Measurements from ENCODE around the gene VMO1. TPM values are rescaled to one million over a fixed set of nuclear protein-coding genes. Genes with fewer than 3 reads are reported as not detected.

Gene VMO1
- total RNA-seq, 1 experiment from 2014 or later: 1.2 TPM

DNA sequence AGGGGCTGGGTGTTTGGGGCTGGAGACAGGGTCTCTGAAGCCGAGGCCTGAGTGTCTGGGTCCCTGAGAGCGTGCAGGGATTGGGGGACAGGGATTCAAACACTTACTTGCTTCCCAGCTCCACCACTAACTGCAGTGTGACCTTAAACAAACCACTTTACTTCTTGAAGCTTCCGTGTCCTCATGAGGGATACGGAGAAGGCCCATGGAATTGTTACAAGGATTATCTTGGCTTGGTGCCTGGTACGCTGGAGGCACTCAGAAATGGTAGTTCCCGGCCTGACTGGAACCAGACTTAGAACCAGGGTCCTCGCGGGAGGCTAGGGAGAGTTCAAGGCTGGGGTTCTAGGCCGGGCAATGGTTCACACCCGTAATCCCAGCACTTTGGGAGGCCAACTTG is 43.5 kb downstream of the VMO1 start:
- Mint-ChIP-seq H3K9me3 (no peaks in the 10 kb centered on the region), H3K4me3 (no peak overlapping the region), H3K27ac (no peak overlapping the region), H3K4me1 (peaks cover 29% of the 10 kb centered on the region), H3K36me3 (no peaks in the 10 kb centered on the region), H3K27me3 (ENCODE audit: low read depth) (peaks cover 66% of the 10 kb centered on the region)
- TF ChIP-seq ESRRA (CRISPR knock-in tag; IDR thresholded peaks at IDR 0.05; ENCODE audit: borderline replicate concordance) (no peak), ERG (CRISPR knock-in tag; IDR thresholded peaks at IDR 0.05) (no peak), ATF1 (CRISPR knock-in tag; IDR thresholded peaks at IDR 0.05) (no peak), JUN (CRISPR knock-in tag; IDR thresholded peaks at IDR 0.05) (no peak), SMAD3 (CRISPR knock-in tag; IDR thresholded peaks at IDR 0.05; ENCODE audit: borderline replicate concordance) (no peak), RORB (CRISPR knock-in tag; IDR thresholded peaks at IDR 0.05) (no peak), ZNF121 (CRISPR knock-in tag; IDR thresholded peaks at IDR 0.05) (no peak), CREB1 (CRISPR knock-in tag; IDR thresholded peaks at IDR 0.05) (no peak), RELA (CRISPR knock-in tag; IDR thresholded peaks at IDR 0.05; ENCODE audit: borderline replicate concordance) (no peak), ZNF423 (CRISPR knock-in tag; IDR thresholded peaks at IDR 0.05) (no peak), AFF4 (CRISPR knock-in tag; IDR thresholded peaks at IDR 0.05; ENCODE audit: borderline replicate concordance) (no peak), GRHL2 (CRISPR knock-in tag; IDR thresholded peaks at IDR 0.05; ENCODE audit: insufficient replicate concordance, severe bottlenecking) (no peak)
- TF ChIP-seq, protein P1, sequence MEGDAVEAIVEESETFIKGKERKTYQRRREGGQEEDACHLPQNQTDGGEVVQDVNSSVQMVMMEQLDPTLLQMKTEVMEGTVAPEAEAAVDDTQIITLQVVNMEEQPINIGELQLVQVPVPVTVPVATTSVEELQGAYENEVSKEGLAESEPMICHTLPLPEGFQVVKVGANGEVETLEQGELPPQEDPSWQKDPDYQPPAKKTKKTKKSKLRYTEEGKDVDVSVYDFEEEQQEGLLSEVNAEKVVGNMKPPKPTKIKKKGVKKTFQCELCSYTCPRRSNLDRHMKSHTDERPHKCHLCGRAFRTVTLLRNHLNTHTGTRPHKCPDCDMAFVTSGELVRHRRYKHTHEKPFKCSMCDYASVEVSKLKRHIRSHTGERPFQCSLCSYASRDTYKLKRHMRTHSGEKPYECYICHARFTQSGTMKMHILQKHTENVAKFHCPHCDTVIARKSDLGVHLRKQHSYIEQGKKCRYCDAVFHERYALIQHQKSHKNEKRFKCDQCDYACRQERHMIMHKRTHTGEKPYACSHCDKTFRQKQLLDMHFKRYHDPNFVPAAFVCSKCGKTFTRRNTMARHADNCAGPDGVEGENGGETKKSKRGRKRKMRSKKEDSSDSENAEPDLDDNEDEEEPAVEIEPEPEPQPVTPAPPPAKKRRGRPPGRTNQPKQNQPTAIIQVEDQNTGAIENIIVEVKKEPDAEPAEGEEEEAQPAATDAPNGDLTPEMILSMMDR (IDR thresholded peaks at IDR 0.05): no peak
- TF ChIP-seq, protein P2, sequence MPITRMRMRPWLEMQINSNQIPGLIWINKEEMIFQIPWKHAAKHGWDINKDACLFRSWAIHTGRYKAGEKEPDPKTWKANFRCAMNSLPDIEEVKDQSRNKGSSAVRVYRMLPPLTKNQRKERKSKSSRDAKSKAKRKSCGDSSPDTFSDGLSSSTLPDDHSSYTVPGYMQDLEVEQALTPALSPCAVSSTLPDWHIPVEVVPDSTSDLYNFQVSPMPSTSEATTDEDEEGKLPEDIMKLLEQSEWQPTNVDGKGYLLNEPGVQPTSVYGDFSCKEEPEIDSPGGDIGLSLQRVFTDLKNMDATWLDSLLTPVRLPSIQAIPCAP (CRISPR knock-in tag; IDR thresholded peaks at IDR 0.05): no peak
- TF ChIP-seq, protein P3, sequence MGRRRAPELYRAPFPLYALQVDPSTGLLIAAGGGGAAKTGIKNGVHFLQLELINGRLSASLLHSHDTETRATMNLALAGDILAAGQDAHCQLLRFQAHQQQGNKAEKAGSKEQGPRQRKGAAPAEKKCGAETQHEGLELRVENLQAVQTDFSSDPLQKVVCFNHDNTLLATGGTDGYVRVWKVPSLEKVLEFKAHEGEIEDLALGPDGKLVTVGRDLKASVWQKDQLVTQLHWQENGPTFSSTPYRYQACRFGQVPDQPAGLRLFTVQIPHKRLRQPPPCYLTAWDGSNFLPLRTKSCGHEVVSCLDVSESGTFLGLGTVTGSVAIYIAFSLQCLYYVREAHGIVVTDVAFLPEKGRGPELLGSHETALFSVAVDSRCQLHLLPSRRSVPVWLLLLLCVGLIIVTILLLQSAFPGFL (CRISPR knock-in tag; IDR thresholded peaks at IDR 0.05; ENCODE audit: borderline replicate concordance): no peak
- ChIA-PET CTCF (interaction anchor here (1.4 kb wide), 1 partner anchor 46 kb away, joined by 3 read pairs; the partner anchor contains the start of gene GLTPD2), POLR2A (no interaction called here)
- DNase-seq (ENCODE audit: low spot score) (no peak), ATAC-seq (no peak)

GRCh38 chr17:4742133-4742532 is 44.0 kb downstream of the VMO1 start:
- no peak overlapping the region for H3K4me3 Mint-ChIP-seq
- CTCF ChIA-PET: interaction anchor here (1.4 kb wide), 1 partner anchor 47 kb away, joined by 3 read pairs; the partner anchor contains the start of gene GLTPD2
- TF ChIP-seq, protein P1 (IDR thresholded peaks at IDR 0.05): no peak
- TF ChIP-seq SMAD4 (CRISPR knock-in tag; IDR thresholded peaks at IDR 0.05) (no peak), CREM (CRISPR knock-in tag; IDR thresholded peaks at IDR 0.05) (no peak)
- TF ChIP-seq, protein P4, sequence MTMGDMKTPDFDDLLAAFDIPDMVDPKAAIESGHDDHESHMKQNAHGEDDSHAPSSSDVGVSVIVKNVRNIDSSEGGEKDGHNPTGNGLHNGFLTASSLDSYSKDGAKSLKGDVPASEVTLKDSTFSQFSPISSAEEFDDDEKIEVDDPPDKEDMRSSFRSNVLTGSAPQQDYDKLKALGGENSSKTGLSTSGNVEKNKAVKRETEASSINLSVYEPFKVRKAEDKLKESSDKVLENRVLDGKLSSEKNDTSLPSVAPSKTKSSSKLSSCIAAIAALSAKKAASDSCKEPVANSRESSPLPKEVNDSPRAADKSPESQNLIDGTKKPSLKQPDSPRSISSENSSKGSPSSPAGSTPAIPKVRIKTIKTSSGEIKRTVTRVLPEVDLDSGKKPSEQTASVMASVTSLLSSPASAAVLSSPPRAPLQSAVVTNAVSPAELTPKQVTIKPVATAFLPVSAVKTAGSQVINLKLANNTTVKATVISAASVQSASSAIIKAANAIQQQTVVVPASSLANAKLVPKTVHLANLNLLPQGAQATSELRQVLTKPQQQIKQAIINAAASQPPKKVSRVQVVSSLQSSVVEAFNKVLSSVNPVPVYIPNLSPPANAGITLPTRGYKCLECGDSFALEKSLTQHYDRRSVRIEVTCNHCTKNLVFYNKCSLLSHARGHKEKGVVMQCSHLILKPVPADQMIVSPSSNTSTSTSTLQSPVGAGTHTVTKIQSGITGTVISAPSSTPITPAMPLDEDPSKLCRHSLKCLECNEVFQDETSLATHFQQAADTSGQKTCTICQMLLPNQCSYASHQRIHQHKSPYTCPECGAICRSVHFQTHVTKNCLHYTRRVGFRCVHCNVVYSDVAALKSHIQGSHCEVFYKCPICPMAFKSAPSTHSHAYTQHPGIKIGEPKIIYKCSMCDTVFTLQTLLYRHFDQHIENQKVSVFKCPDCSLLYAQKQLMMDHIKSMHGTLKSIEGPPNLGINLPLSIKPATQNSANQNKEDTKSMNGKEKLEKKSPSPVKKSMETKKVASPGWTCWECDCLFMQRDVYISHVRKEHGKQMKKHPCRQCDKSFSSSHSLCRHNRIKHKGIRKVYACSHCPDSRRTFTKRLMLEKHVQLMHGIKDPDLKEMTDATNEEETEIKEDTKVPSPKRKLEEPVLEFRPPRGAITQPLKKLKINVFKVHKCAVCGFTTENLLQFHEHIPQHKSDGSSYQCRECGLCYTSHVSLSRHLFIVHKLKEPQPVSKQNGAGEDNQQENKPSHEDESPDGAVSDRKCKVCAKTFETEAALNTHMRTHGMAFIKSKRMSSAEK (CRISPR knock-in tag; IDR thresholded peaks at IDR 0.05; ENCODE audit: borderline replicate concordance): no peak

More at GRCh38 chr17:4742133-4742532, 44.0 kb downstream of the VMO1 start:
- no peaks in the 10 kb centered on the region for H3K9me3 Mint-ChIP-seq
- H3K4me1 Mint-ChIP-seq: peaks cover 29% of the 10 kb centered on the region
- no peak for ATAC-seq
- DNase-seq (ENCODE audit: low spot score): no peak
- peaks cover 71% of the 10 kb centered on the region for H3K27me3 Mint-ChIP-seq (ENCODE audit: low read depth)
- H3K27ac Mint-ChIP-seq: no peak overlapping the region
- POLR2A ChIA-PET: no interaction called here
- H3K36me3 Mint-ChIP-seq: no peaks in the 10 kb centered on the region
